K562 (cell line): ENCODE results near the gene UROD. TPM values are rescaled to one million over a fixed set of nuclear protein-coding genes. Genes with fewer than 3 reads are reported as not detected.

ENCODE experiments used
- ATF1 ChIP-seq, 2 experiments: fragments of 450-650 bp in 1 of 2; IDR thresholded peaks; 2 replicates each; pipeline ENCODE4 v1.6.1; 2016; ENCODE audit warnings: missing compliant biosample characterization in 1 of 2, missing genetic modification characterization in 1 of 2
- CEBPB ChIP-seq: fragments of 450-650 bp; IDR thresholded peaks from 2 replicates; pipeline ENCODE4 v1.6.1; 2016; ENCODE audit warnings: missing genetic modification characterization, missing compliant biosample characterization
- DMBX1 ChIP-seq: fragments of 250-450 bp; sonication (Bioruptor Pico); IDR thresholded peaks from 2 replicates; pipeline ENCODE4 v1.8.0; 2022; ENCODE audit warnings: inconsistent platforms, mild to moderate bottlenecking, moderate library complexity, borderline replicate concordance
- EHMT2 ChIP-seq: fragments of 450-650 bp; IDR thresholded peaks from 2 replicates; pipeline ENCODE4 v1.6.1; 2018; ENCODE audit warnings: antibody characterized with exemption
- FOXK2 ChIP-seq, 2 experiments: fragments of 450-650 bp; IDR thresholded peaks in 1 of 2; conservative IDR thresholded peaks in 1 of 2; 2 replicates each; pipeline ENCODE4 v1.6.1; 2016; ENCODE audit warnings: low read depth in 2 of 2, mild to moderate bottlenecking in 1 of 2
- GABPB2 ChIP-seq: fragments of 250-450 bp; sonication (Bioruptor Pico); conservative IDR thresholded peaks from 2 replicates; pipeline ENCODE4 v1.5.1; 2021; ENCODE audit warnings: mild to moderate bottlenecking
- PYGO2 ChIP-seq: fragments of 450-650 bp; IDR thresholded peaks from 2 replicates; pipeline ENCODE4 v1.6.1; 2016; ENCODE audit warnings: mild to moderate bottlenecking, missing genetic modification characterization, moderate library complexity, missing compliant biosample characterization
- STAT5B ChIP-seq: fragments of 250-450 bp; sonication (Bioruptor Pico); IDR thresholded peaks from 2 replicates; pipeline ENCODE4 v1.8.0; 2021; ENCODE audit warnings: mild to moderate bottlenecking, inconsistent platforms
- TBP ChIP-seq: optimal IDR thresholded peaks from 2 replicates; pipeline ENCODE3; 2011; ENCODE audit warnings: low read depth, low read length, improper control_type of control experiment
- U2AF1 ChIP-seq: fragments of 200-400 bp; formaldehyde crosslinking; optimal IDR thresholded peaks from 2 replicates; pipeline ENCODE3; 2017; ENCODE audit warnings: mild to moderate bottlenecking, low read depth, low read length, moderate library complexity
- ZBTB7A ChIP-seq: IDR thresholded peaks from 2 replicates; pipeline ENCODE4 v1.6.1; 2011; ENCODE audit warnings: low read depth, mild to moderate bottlenecking, low read length, moderate library complexity, borderline replicate concordance; ENCODE audit not compliant: control insufficient read depth
- ZFX ChIP-seq: sonication (generic); formaldehyde crosslinking; IDR thresholded peaks from 2 replicates; pipeline ENCODE4 v1.8.0; 2022; ENCODE audit warnings: mild to moderate bottlenecking, missing genetic modification reagents, moderate library complexity
- ZNF316 ChIP-seq: fragments of 450-650 bp; IDR thresholded peaks from 2 replicates; pipeline ENCODE4 v1.6.1; 2016
- ZNF699 ChIP-seq: fragments of 250-450 bp; sonication (Bioruptor Pico); IDR thresholded peaks from 2 replicates; pipeline ENCODE4 v1.8.0; 2021; ENCODE audit warnings: mild to moderate bottlenecking, moderate library complexity; ENCODE audit not compliant: insufficient replicate concordance
- polyA plus RNA-seq, 8 experiments: library from polyadenylated mRNA; depleted of rRNA in 4 of 8; stranded (reverse) in 5 of 8; unstranded in 3 of 8; fragments of >200 nt; fragmentation: Nextera tagmentation in 2 of 8; fragmentation: Illumina TruSeq in 1 of 8; extraction: Ambion mirVana in 2 of 8; extraction: Trizol in 1 of 8; gene quantifications; 2 replicates each; pipeline versions ENCODE4 v1.2.1 to v1.2.3, GENCODE V29; 2011 to 2014; ENCODE audit warnings: inconsistent platforms in 1 of 8, missing spikeins in 1 of 8
- total RNA-seq, 7 experiments: library from RNA; depleted of rRNA in 6 of 7; stranded (reverse); fragments of >200 nt in 6 of 7; fragmentation: Illumina TruSeq in 2 of 7; extraction: Trizol in 2 of 7; gene quantifications; 2 replicates each; pipeline versions ENCODE4 v1.2.1 to v1.2.3, GENCODE V29; 2011 to 2021; ENCODE audit warnings: low replicate concordance in 1 of 7
- TF ChIP-seq, protein P1 (sequence below): fragments of 250-450 bp; sonication (Bioruptor Pico); IDR thresholded peaks from 2 replicates; pipeline ENCODE4 v1.4.0; 2020; ENCODE audit warnings: borderline replicate concordance
- TF ChIP-seq, protein P2 (sequence below): fragments of 250-450 bp; sonication (Bioruptor Pico); IDR thresholded peaks from 2 replicates; pipeline ENCODE4 v1.4.0; 2020; ENCODE audit warnings: mild to moderate bottlenecking, moderate library complexity
- TF ChIP-seq, protein P3 (sequence below): fragments of 450-650 bp; IDR thresholded peaks from 2 replicates; pipeline ENCODE4 v1.6.1; 2017; ENCODE audit warnings: antibody characterized with exemption
- TF ChIP-seq, protein P4 (sequence below), 2 experiments: fragments of 150-350 bp in 1 of 2; IDR thresholded peaks; 2 replicates each; pipeline ENCODE4 v1.6.1; 2012 to 2016; ENCODE audit warnings: low read depth in 2 of 2, low read length in 2 of 2, mild to moderate bottlenecking in 1 of 2, moderate library complexity in 1 of 2

The UROD gene
- total and polyA plus RNA-seq, 9 of the 15 experiments (the other 6 are each of a cell fraction or from before 2014, with no cell fraction given), result 533 to 2,933 (median 1,100) TPM

DNA sequence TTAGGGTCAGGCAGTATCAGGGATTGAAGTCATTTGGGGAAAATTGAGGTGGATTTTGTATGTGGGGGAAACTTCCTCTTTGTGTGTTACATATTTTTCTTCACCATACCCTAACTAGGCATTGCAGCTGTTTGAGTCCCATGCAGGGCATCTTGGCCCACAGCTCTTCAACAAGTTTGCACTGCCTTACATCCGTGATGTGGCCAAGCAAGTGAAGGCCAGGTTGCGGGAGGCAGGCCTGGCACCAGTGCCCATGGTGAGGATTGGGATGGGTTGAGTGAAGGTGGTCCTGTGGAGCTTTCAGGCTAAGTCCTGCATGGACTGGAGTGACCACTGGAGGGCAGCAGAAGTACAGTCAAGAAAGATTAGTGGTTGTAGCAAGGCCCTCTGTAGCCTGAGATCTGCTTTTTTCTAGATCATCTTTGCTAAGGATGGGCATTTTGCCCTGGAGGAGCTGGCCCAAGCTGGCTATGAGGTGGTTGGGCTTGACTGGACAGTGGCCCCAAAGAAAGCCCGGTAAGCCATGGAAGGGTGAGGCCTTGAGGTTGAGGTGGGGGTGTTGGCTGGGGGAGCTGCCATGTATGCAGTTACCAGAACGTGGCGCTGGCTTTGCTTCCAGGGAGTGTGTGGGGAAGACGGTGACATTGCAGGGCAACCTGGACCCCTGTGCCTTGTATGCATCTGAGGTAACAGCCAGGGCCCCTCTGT, 2.4 kb downstream of the UROD start (continued):
- TF ChIP-seq ZNF316 (no peak), FOXK2 (conservative IDR thresholded peaks at IDR 0.05 in 1 of 2, IDR thresholded peaks at IDR 0.05 in 1 of 2; ENCODE audit: low read depth in 2 of 2) (0 out of 4 replicates have a peak, but pooled peaks of 1 of the 2 experiments have one; percentile 11), ZBTB7A (no peak; the same call in 1 of the 2 replicates), EHMT2 (0 out of 2 replicates have a peak, but pooled peaks have one; percentile 27), U2AF1 (no peak), CEBPB (no peak), DMBX1 (CRISPR knock-in tag) (0 out of 2 replicates have a peak, but pooled peaks have one; percentile 54), ATF1 (CRISPR knock-in tag; IDR thresholded peaks at IDR 0.05) (no peak), ATF1 (tag; IDR thresholded peaks at IDR 0.05) (peak; percentile 42; the same call in 1 of the 2 replicates), ZNF699 (no peak), ZFX (CRISPR knock-in tag) (peak; percentile 48), GABPB2 (no peak), PYGO2 (no peak), TBP (peak; percentile 32), STAT5B (CRISPR knock-in tag) (no peak)
- TF ChIP-seq, protein P1, sequence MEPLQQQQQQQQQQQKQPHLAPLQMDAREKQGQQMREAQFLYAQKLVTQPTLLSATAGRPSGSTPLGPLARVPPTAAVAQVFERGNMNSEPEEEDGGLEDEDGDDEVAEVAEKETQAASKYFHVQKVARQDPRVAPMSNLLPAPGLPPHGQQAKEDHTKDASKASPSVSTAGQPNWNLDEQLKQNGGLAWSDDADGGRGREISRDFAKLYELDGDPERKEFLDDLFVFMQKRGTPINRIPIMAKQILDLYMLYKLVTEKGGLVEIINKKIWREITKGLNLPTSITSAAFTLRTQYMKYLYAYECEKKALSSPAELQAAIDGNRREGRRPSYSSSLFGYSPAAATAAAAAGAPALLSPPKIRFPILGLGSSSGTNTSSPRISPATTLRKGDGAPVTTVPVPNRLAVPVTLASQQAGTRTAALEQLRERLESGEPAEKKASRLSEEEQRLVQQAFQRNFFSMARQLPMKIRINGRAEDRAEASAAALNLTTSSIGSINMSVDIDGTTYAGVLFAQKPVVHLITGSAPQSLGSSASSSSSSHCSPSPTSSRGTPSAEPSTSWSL, result no peak
- TF ChIP-seq, protein P2, sequence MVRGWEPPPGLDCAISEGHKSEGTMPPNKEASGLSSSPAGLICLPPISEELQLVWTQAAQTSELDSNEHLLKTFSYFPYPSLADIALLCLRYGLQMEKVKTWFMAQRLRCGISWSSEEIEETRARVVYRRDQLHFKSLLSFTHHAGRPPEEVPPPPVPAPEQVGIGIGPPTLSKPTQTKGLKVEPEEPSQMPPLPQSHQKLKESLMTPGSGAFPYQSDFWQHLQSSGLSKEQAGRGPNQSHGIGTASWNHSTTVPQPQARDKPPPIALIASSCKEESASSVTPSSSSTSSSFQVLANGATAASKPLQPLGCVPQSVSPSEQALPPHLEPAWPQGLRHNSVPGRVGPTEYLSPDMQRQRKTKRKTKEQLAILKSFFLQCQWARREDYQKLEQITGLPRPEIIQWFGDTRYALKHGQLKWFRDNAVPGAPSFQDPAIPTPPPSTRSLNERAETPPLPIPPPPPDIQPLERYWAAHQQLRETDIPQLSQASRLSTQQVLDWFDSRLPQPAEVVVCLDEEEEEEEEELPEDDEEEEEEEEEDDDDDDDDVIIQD (CRISPR knock-in tag), result no peak
- TF ChIP-seq, protein P3, sequence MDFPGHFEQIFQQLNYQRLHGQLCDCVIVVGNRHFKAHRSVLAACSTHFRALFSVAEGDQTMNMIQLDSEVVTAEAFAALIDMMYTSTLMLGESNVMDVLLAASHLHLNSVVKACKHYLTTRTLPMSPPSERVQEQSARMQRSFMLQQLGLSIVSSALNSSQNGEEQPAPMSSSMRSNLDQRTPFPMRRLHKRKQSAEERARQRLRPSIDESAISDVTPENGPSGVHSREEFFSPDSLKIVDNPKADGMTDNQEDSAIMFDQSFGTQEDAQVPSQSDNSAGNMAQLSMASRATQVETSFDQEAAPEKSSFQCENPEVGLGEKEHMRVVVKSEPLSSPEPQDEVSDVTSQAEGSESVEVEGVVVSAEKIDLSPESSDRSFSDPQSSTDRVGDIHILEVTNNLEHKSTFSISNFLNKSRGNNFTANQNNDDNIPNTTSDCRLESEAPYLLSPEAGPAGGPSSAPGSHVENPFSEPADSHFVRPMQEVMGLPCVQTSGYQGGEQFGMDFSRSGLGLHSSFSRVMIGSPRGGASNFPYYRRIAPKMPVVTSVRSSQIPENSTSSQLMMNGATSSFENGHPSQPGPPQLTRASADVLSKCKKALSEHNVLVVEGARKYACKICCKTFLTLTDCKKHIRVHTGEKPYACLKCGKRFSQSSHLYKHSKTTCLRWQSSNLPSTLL, result no peak
- TF ChIP-seq, protein P4, sequence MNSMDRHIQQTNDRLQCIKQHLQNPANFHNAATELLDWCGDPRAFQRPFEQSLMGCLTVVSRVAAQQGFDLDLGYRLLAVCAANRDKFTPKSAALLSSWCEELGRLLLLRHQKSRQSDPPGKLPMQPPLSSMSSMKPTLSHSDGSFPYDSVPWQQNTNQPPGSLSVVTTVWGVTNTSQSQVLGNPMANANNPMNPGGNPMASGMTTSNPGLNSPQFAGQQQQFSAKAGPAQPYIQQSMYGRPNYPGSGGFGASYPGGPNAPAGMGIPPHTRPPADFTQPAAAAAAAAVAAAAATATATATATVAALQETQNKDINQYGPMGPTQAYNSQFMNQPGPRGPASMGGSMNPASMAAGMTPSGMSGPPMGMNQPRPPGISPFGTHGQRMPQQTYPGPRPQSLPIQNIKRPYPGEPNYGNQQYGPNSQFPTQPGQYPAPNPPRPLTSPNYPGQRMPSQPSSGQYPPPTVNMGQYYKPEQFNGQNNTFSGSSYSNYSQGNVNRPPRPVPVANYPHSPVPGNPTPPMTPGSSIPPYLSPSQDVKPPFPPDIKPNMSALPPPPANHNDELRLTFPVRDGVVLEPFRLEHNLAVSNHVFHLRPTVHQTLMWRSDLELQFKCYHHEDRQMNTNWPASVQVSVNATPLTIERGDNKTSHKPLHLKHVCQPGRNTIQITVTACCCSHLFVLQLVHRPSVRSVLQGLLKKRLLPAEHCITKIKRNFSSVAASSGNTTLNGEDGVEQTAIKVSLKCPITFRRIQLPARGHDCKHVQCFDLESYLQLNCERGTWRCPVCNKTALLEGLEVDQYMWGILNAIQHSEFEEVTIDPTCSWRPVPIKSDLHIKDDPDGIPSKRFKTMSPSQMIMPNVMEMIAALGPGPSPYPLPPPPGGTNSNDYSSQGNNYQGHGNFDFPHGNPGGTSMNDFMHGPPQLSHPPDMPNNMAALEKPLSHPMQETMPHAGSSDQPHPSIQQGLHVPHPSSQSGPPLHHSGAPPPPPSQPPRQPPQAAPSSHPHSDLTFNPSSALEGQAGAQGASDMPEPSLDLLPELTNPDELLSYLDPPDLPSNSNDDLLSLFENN (IDR thresholded peaks at IDR 0.05; ENCODE audit: low read depth in 2 of 2, low read length in 2 of 2), result no peak
